ENCODE measurements around the gene EML6.

DNA sequence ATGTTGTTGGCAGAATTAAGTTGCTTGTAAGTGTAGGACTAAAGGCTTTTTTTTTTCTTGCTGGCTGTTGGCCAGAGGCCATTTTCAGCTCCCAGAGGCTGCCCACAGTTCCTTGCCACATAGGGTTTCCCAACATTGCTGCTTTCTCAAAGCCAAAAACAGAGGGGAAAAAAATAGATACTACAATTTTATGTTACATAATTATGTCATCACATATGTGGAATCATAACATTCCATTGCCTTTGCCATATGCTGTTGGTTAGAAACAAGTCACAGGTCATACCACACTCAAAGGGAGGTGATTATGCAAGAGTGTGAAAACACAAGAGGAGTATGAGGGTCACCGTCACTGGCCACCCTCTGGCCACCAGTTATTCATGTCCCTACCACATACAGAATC lies 172.3 kb downstream of the EML6 start:
- no peak for TF ChIP-seq POLR2AphosphoS5 (IDR thresholded peaks at IDR 0.05)
- TF ChIP-seq CTCF (IDR thresholded peaks at IDR 0.05), result no peak
- no peak for TF ChIP-seq POLR2A (IDR thresholded peaks at IDR 0.05)
